Vagina (tissue), 2 donors: ENCODE data around the gene TSEN15. TPM values are rescaled to one million over a fixed set of nuclear protein-coding genes. Genes with fewer than 3 reads are reported as not detected.

Experiments used
- DNase-seq, 2 donors: peaks; one replicate each; pipeline ENCODE4 v3.0.0-alpha.2; 2017; ENCODE audit errors: extremely low spot score in 2 of 2
- H3K27ac ChIP-seq: fragments of 200-600 bp; sonication (generic); one replicate; pipeline ENCODE4 v1.5.1; 2019
- H3K27me3 ChIP-seq: fragments of 200-600 bp; sonication (generic); one replicate; pipeline ENCODE4 v1.5.1; 2019
- H3K36me3 ChIP-seq, 2 donors: fragments of 200-600 bp; sonication (generic); one replicate each; pipeline ENCODE4 v1.5.1; 2017 to 2019
- H3K4me1 ChIP-seq: fragments of 200-600 bp; sonication (generic); one replicate; pipeline ENCODE4 v1.5.1; 2019
- H3K4me3 ChIP-seq, 2 donors: fragments of 200-600 bp; sonication (generic); 1 replicate in 1 of 2; 2 replicates in 1 of 2; pipeline ENCODE4 v1.5.1; 2016 to 2019
- H3K9me3 ChIP-seq: fragments of 200-600 bp; sonication (generic); one replicate; pipeline ENCODE4 v1.5.1; 2019
- POLR2A ChIP-seq, 2 donors: fragments of 450-650 bp; IDR thresholded peaks; one replicate each; pipeline ENCODE4 v1.6.1; 2017; ENCODE audit warnings: antibody characterized with exemption in 2 of 2, mild to moderate bottlenecking in 2 of 2, moderate library complexity in 2 of 2
- POLR2AphosphoS5 ChIP-seq, 2 donors: sonication (generic); formaldehyde crosslinking; IDR thresholded peaks; one replicate each; pipeline ENCODE4 v1.9.0; 2017; ENCODE audit warnings: antibody characterized with exemption in 2 of 2, mild to moderate bottlenecking in 2 of 2, low read depth in 1 of 2; ENCODE audit not compliant: insufficient read depth in 1 of 2
- intact Hi-C: fragments of 100-400 bp; cut with DNase I; formaldehyde crosslinking; loops from one replicate; pipeline ENCODE4 v1.15.1; 2023
- total RNA-seq: library from RNA; depleted of rRNA; stranded (reverse); fragments of >200 nt; gene quantifications from one replicate; pipeline ENCODE4 v1.2.3, GENCODE V29; 2016
- TF ChIP-seq, protein P1 (sequence below), 3 experiments: fragments of 450-650 bp in 2 of 3; fragments of 200-600 bp in 1 of 3; sonication (generic) in 1 of 3; IDR thresholded peaks; one replicate each; pipeline ENCODE4 v1.5.1; 2017 to 2019; ENCODE audit warnings: antibody characterized with exemption in 3 of 3, mild to moderate bottlenecking in 2 of 3, moderate library complexity in 2 of 3

TSEN15 gene
- total RNA-seq, 1 donor from 2014 or later = 18.4 TPM

DNA sequence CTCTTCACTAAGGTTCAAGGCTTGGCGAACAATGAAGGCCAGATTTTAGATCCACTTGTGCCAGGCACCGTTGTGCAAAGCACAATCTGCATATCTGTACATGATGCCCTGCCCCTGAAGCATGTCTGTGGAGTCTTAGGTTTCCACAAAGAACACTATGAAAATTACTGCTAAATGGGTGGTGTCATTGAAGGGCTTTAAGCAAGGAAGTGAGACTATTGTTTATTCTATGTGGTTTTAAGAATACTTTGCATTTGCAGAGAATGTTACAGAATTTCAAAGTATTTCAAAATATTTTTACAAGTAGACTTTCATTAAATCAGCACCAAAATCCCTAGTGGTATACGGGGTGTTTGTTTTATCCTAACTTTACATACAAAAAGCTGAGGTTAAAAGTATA lies 8.8 kb downstream of the TSEN15 start:
- no peak overlapping the region for H3K4me3 ChIP-seq
- intact Hi-C loops = no loop called here
- no peaks in the 10 kb centered on the region for H3K4me1 ChIP-seq
- H3K9me3 ChIP-seq = no peaks in the 10 kb centered on the region
- H3K27me3 ChIP-seq = no peaks in the 10 kb centered on the region
- H3K27ac ChIP-seq = no peak overlapping the region
- no peaks in the 10 kb centered on the region for H3K36me3 ChIP-seq
- DNase-seq = no peak
- TF ChIP-seq POLR2A (IDR thresholded peaks at IDR 0.05) (no peak), POLR2AphosphoS5 (IDR thresholded peaks at IDR 0.05; ENCODE audit: insufficient read depth in 1 of 2, low read depth in 1 of 2) (no peak)
- TF ChIP-seq, protein P1, sequence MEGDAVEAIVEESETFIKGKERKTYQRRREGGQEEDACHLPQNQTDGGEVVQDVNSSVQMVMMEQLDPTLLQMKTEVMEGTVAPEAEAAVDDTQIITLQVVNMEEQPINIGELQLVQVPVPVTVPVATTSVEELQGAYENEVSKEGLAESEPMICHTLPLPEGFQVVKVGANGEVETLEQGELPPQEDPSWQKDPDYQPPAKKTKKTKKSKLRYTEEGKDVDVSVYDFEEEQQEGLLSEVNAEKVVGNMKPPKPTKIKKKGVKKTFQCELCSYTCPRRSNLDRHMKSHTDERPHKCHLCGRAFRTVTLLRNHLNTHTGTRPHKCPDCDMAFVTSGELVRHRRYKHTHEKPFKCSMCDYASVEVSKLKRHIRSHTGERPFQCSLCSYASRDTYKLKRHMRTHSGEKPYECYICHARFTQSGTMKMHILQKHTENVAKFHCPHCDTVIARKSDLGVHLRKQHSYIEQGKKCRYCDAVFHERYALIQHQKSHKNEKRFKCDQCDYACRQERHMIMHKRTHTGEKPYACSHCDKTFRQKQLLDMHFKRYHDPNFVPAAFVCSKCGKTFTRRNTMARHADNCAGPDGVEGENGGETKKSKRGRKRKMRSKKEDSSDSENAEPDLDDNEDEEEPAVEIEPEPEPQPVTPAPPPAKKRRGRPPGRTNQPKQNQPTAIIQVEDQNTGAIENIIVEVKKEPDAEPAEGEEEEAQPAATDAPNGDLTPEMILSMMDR (IDR thresholded peaks at IDR 0.05) = no peak

DNA sequence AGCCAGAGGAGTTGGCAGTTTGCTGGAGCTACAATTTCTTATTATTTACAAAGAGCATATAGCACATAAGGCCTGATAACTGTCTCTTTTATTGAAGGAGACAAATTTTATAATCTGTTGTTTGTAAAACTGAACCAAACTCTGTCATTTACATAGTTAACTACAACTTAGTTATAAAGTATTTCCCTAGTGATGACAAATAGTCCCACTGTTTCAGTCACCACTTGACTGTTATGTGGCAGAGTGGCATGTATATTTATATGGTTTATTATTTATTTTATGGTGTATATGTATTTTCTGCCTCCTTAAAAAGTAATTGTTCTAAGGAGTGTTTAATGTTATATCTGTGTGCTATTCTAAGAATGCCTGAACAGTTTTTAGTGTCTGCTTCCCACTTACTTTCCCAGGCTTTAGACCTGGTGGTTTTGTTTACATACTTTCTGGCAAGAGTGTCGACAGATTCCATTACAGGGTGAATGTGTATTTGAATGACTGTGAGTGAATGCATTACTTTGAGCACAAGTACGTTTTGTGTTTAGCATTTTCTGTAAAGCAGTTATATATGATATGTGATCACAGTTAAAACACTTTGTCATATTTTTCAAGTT lies 10.0 kb downstream of the TSEN15 start:
- no peaks in the 10 kb centered on the region for H3K9me3 ChIP-seq
- no peak for TF ChIP-seq POLR2A (IDR thresholded peaks at IDR 0.05)
- TF ChIP-seq POLR2AphosphoS5 (IDR thresholded peaks at IDR 0.05; ENCODE audit: insufficient read depth in 1 of 2, low read depth in 1 of 2) = no peak
- TF ChIP-seq, protein P1 (IDR thresholded peaks at IDR 0.05) = no peak
- no peaks in the 10 kb centered on the region for H3K27me3 ChIP-seq
- intact Hi-C loops = no loop called here
- no peak for DNase-seq
- H3K36me3 ChIP-seq = no peaks in the 10 kb centered on the region
- no peaks in the 10 kb centered on the region for H3K4me1 ChIP-seq
- no peak overlapping the region for H3K4me3 ChIP-seq
- no peak overlapping the region for H3K27ac ChIP-seq

DNA sequence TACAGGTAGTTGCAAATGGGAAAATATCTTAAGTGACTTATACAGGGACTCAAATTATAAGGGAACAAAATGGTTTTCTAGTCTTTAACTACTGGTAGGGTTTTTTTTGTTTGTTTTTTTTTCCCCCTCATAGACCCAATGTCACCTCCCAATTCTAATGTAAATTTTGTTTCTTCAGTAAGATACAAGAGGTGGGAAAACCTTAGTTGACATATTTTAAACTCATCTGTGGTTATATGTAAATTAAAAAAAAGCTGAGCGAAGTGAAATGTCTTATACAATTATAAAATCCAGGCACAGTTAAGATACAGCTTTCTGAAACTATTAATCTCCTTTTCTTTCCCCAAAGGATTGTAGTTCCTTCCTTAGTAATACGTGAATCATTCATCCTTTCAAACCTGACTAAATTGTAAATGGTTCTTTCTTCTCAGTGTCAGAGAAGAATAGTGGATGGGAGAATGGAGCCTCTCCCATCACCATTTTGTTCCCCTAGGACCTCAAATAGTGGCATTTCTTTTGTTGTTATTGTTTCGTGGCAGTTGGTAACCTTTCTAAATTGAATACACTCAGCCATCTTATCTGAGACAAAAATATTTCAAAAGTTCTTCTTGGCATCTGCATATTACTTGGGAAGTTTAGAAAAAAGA lies 11.2 kb downstream of the TSEN15 start:
- TF ChIP-seq POLR2A (IDR thresholded peaks at IDR 0.05) (no peak), POLR2AphosphoS5 (IDR thresholded peaks at IDR 0.05; ENCODE audit: insufficient read depth in 1 of 2, low read depth in 1 of 2) (no peak)

DNA sequence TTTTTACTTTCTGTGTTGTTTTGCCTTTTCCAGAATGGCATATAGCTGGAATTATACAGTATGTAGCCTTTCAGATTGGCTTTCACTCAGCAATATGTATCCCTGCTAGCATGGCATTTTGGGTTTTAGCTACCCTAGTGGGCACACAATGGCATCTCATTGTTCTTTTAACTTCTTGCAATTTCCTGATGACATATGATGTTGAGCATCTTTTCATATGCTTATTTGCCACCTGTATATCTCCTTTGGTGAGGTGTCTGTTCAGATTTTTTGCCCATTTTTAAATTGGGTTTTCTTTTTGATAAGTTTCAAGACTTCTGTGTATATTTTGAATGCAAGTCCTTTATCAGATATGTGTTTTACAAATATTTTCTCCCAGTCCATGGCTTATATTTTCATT lies 14.0 kb downstream of the TSEN15 start:
- Histone ChIP-seq H3K27ac (no peak overlapping the region), H3K4me3 (no peak overlapping the region), H3K36me3 (no peaks in the 10 kb centered on the region), H3K27me3 (no peaks in the 10 kb centered on the region), H3K9me3 (no peaks in the 10 kb centered on the region), H3K4me1 (no peaks in the 10 kb centered on the region)
- no peak for TF ChIP-seq POLR2A (IDR thresholded peaks at IDR 0.05)
- no peak for TF ChIP-seq POLR2AphosphoS5 (IDR thresholded peaks at IDR 0.05; ENCODE audit: insufficient read depth in 1 of 2, low read depth in 1 of 2)
- TF ChIP-seq, protein P1 (IDR thresholded peaks at IDR 0.05) = no peak
- intact Hi-C loops = no loop called here
- no peak for DNase-seq

More for the DNA sequence above, 11.2 kb downstream of the TSEN15 start:
- no peak overlapping the region for H3K27ac ChIP-seq
- H3K9me3 ChIP-seq = no peaks in the 10 kb centered on the region
- H3K27me3 ChIP-seq = no peaks in the 10 kb centered on the region
- H3K4me1 ChIP-seq = no peaks in the 10 kb centered on the region
- H3K4me3 ChIP-seq = no peak overlapping the region
- DNase-seq = no peak
- intact Hi-C loops = no loop called here
- no peaks in the 10 kb centered on the region for H3K36me3 ChIP-seq

DNA sequence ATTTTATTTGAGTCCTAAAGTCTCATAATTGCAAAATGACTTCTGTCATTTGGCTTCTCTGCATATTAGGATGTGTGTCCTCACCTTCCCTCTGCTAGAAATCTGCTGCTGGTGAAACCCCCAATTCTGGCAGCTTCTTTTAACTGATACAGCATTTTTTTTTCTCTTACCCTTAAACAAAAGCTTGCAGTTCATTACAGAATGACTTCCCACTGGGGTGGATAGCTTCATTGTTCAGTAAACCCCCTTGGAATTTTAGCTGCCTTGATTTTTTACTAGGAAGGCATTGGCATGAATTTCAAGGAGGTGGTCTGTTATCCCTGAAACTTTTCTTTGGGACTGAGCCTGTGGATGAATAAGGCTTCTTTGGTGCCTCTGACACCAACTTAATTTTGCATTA lies 16.8 kb downstream of the TSEN15 start:
- H3K4me3 ChIP-seq = no peak overlapping the region
- peaks cover 0 to 3% of the 10 kb centered on the region in 2 donors for H3K36me3 ChIP-seq
- H3K4me1 ChIP-seq = no peaks in the 10 kb centered on the region
- H3K27ac ChIP-seq = no peak overlapping the region
- H3K27me3 ChIP-seq = no peaks in the 10 kb centered on the region
- no peaks in the 10 kb centered on the region for H3K9me3 ChIP-seq
- TF ChIP-seq POLR2AphosphoS5 (IDR thresholded peaks at IDR 0.05; ENCODE audit: insufficient read depth in 1 of 2, low read depth in 1 of 2) (no peak), POLR2A (IDR thresholded peaks at IDR 0.05) (no peak)
- TF ChIP-seq, protein P1 (IDR thresholded peaks at IDR 0.05) = no peak
- no peak for DNase-seq
- intact Hi-C loops = no loop called here
